Mucosa of rectum (tissue), 2 donors: ENCODE measurements around the gene CEP85L.

ENCODE experiments used
- H3K27ac ChIP-seq, 2 donors: one replicate each; pipeline ENCODE4 v1.7.0; 2013; ENCODE audit warnings: inconsistent platforms in 2 of 2, low read depth in 2 of 2, low read length in 2 of 2
- H3K27me3 ChIP-seq, 2 donors: one replicate each; pipeline ENCODE4 v1.7.0; 2013; ENCODE audit warnings: low read length in 2 of 2; ENCODE audit not compliant: control insufficient read depth in 2 of 2, insufficient read depth in 2 of 2
- H3K36me3 ChIP-seq, 2 donors: one replicate each; pipeline ENCODE4 v1.7.0; 2013; ENCODE audit warnings: low read length in 2 of 2; ENCODE audit not compliant: control insufficient read depth in 2 of 2, insufficient read depth in 2 of 2
- H3K4me1 ChIP-seq, 2 donors: one replicate each; pipeline ENCODE4 v1.7.0; 2013; ENCODE audit warnings: low read length in 2 of 2, mild to moderate bottlenecking in 1 of 2; ENCODE audit not compliant: control insufficient read depth in 2 of 2, insufficient read depth in 2 of 2
- H3K4me3 ChIP-seq, 2 donors: one replicate each; pipeline ENCODE4 v1.7.0; 2013; ENCODE audit warnings: low read length in 2 of 2
- H3K9ac ChIP-seq, 2 donors: one replicate each; pipeline ENCODE4 v1.7.0; 2013; ENCODE audit warnings: low read length in 2 of 2, low read depth in 1 of 2, mild to moderate bottlenecking in 1 of 2
- H3K9me3 ChIP-seq, 2 donors: one replicate each; pipeline ENCODE4 v1.7.0; 2013; ENCODE audit warnings: low read length in 2 of 2; ENCODE audit not compliant: control insufficient read depth in 2 of 2
- donor health status: healthy.
- donor health status: Normal muscosa, but diverticular disease.

Gene CEP85L

GRCh38 chr6:118485601-118486550 is 165.5 kb downstream of the CEP85L start:
- no peaks in the 10 kb centered on the region for H3K4me1 ChIP-seq
- H3K4me3 ChIP-seq = no peak overlapping the region
- no peaks in the 10 kb centered on the region for H3K27me3 ChIP-seq
- peaks cover 0 to 4% of the 10 kb centered on the region in 2 donors for H3K9me3 ChIP-seq
- H3K27ac ChIP-seq = no peak overlapping the region
- peaks cover 0 to 3% of the 10 kb centered on the region in 2 donors for H3K36me3 ChIP-seq
- no peak overlapping the region for H3K9ac ChIP-seq

- no peaks in the 10 kb centered on the region for H3K9me3 ChIP-seq
- H3K9ac ChIP-seq = no peak overlapping the region
- H3K36me3 ChIP-seq = no peaks in the 10 kb centered on the region
- H3K4me3 ChIP-seq = no peak overlapping the region
- no peaks in the 10 kb centered on the region for H3K4me1 ChIP-seq
- H3K27ac ChIP-seq = no peak overlapping the region
- H3K27me3 ChIP-seq = no peaks in the 10 kb centered on the region
Measured at GRCh38 chr6:118476551-118476950, 174.8 kb downstream of the CEP85L start.

- Histone ChIP-seq H3K27me3 (no peaks in the 10 kb centered on the region), H3K36me3 (peaks cover 4% of the 10 kb centered on the region in 2 donors), H3K9me3 (no peaks in the 10 kb centered on the region), H3K27ac (no peak overlapping the region), H3K4me1 (no peaks in the 10 kb centered on the region), H3K4me3 (no peak overlapping the region), H3K9ac (no peak overlapping the region)
Measured at GRCh38 chr6:118473266-118473665, 178.1 kb downstream of the CEP85L start.

GRCh38 chr6:118469468-118469867 is 181.9 kb downstream of the CEP85L start:
- no peaks in the 10 kb centered on the region for H3K27me3 ChIP-seq
- H3K4me1 ChIP-seq = no peaks in the 10 kb centered on the region
- no peak overlapping the region for H3K4me3 ChIP-seq
- no peak overlapping the region for H3K27ac ChIP-seq
- no peak overlapping the region for H3K9ac ChIP-seq
- H3K9me3 ChIP-seq = no peaks in the 10 kb centered on the region
- H3K36me3 ChIP-seq = peaks cover 7 to 10% of the 10 kb centered on the region in 2 donors

GRCh38 chr6:118468682-118469465 is 182.5 kb downstream of the CEP85L start:
- no peak overlapping the region for H3K27ac ChIP-seq
- H3K4me1 ChIP-seq = no peaks in the 10 kb centered on the region
- H3K9me3 ChIP-seq = no peaks in the 10 kb centered on the region
- H3K4me3 ChIP-seq = no peak overlapping the region
- peaks cover 7 to 10% of the 10 kb centered on the region in 2 donors for H3K36me3 ChIP-seq
- no peak overlapping the region for H3K9ac ChIP-seq
- no peaks in the 10 kb centered on the region for H3K27me3 ChIP-seq

- no peaks in the 10 kb centered on the region for H3K4me1 ChIP-seq
Measured at GRCh38 chr6:118467181-118467580, 184.2 kb downstream of the CEP85L start.

GRCh38 chr6:118464620-118465019 is 186.8 kb downstream of the CEP85L start:
- H3K4me1 ChIP-seq = no peaks in the 10 kb centered on the region
- peaks cover 7 to 10% of the 10 kb centered on the region in 2 donors for H3K36me3 ChIP-seq

More at GRCh38 chr6:118467181-118467580, 184.2 kb downstream of the CEP85L start:
- Histone ChIP-seq H3K4me3 (no peak overlapping the region), H3K36me3 (peaks cover 7 to 10% of the 10 kb centered on the region in 2 donors), H3K27me3 (no peaks in the 10 kb centered on the region), H3K27ac (no peak overlapping the region), H3K9ac (no peak overlapping the region), H3K9me3 (no peaks in the 10 kb centered on the region)

GRCh38 chr6:118460958-118461470 is 190.4 kb downstream of the CEP85L start:
- H3K36me3 ChIP-seq = peaks cover 0 to 6% of the 10 kb centered on the region in 2 donors
- no peak overlapping the region for H3K27ac ChIP-seq
- H3K9ac ChIP-seq = no peak overlapping the region
- no peaks in the 10 kb centered on the region for H3K4me1 ChIP-seq
- H3K27me3 ChIP-seq = no peaks in the 10 kb centered on the region
- H3K4me3 ChIP-seq = no peak overlapping the region
- peaks cover 0 to 2% of the 10 kb centered on the region in 2 donors for H3K9me3 ChIP-seq

More at GRCh38 chr6:118464620-118465019, 186.8 kb downstream of the CEP85L start:
- Histone ChIP-seq H3K9ac (no peak overlapping the region), H3K9me3 (no peaks in the 10 kb centered on the region), H3K27ac (no peak overlapping the region), H3K27me3 (no peaks in the 10 kb centered on the region), H3K4me3 (no peak overlapping the region)

- Histone ChIP-seq H3K36me3 (no peaks in the 10 kb centered on the region), H3K9ac (no peak overlapping the region), H3K4me3 (no peak overlapping the region), H3K9me3 (peaks cover 3 to 5% of the 10 kb centered on the region in 2 donors), H3K27ac (no peak overlapping the region), H3K4me1 (no peaks in the 10 kb centered on the region), H3K27me3 (no peaks in the 10 kb centered on the region)
Measured at GRCh38 chr6:118456982-118457381, 194.4 kb downstream of the CEP85L start.

GRCh38 chr6:118451839-118452238 is 199.6 kb downstream of the CEP85L start:
- peaks cover 9 to 10% of the 10 kb centered on the region in 2 donors for H3K9me3 ChIP-seq
- H3K36me3 ChIP-seq = no peaks in the 10 kb centered on the region
- H3K4me1 ChIP-seq = no peaks in the 10 kb centered on the region
- no peak overlapping the region for H3K4me3 ChIP-seq
- no peaks in the 10 kb centered on the region for H3K27me3 ChIP-seq
- H3K27ac ChIP-seq = no peak overlapping the region
- no peak overlapping the region for H3K9ac ChIP-seq
